B cell (primary cell): ENCODE measurements around the gene ETV6. TPM values are rescaled to one million over a fixed set of nuclear protein-coding genes. Genes with fewer than 3 reads are reported as not detected.

ENCODE experiments used
- ATAC-seq: fragments of 200-7000 bp; cut with Tn5 transposase; one replicate; pipeline ENCODE4 v1.10.0; 2021; ENCODE audit warnings: low read depth, mild to moderate bottlenecking, moderate number of reproducible peaks, moderate library complexity
- CTCF ChIA-PET: fragments of 350-600 bp; sonication (Branson Sonifier 250); formaldehyde crosslinking; loops from one replicate; lab custom pipeline; 2021; ENCODE audit warnings: antibody characterized with exemption, inconsistent platforms; lab: Charles Lee
- POLR2A ChIA-PET: fragments of 350-600 bp; sonication (Branson Sonifier 250); formaldehyde crosslinking; loops from one replicate; lab custom pipeline; 2021; ENCODE audit warnings: antibody characterized with exemption; lab: Charles Lee
- DNase-seq: peaks from one replicate; pipeline ENCODE4 v3.0.0; 2013
- H2AFZ ChIP-seq: 2 replicates; pipeline ENCODE4 v1.6.1; 2012; ENCODE audit warnings: mild to moderate bottlenecking, low read depth, low read length; ENCODE audit not compliant: insufficient read depth, poor library complexity, severe bottlenecking
- H3K27ac ChIP-seq, 2 donors: 1 replicate in 1 of 2; 2 replicates in 1 of 2; pipeline ENCODE4 v1.5.1; 2012 to 2013; ENCODE audit warnings: low read length in 2 of 2, mild to moderate bottlenecking in 2 of 2, moderate library complexity in 1 of 2
- H3K27me3 ChIP-seq, 4 experiments: fragments of 200-600 bp in 1 of 4; sonication (generic) in 1 of 4; replicated peaks in 1 of 4; 1 replicate in 2 of 4; 2 replicates in 2 of 4; pipeline versions ENCODE4 v1.6.1 to v1.7.0; 2013 to 2016; ENCODE audit warnings: low read length in 3 of 4, mild to moderate bottlenecking in 2 of 4, mixed read lengths in 1 of 4, moderate library complexity in 1 of 4; ENCODE audit not compliant: insufficient read depth in 4 of 4, control insufficient read depth in 3 of 4; ENCODE audit errors: control extremely low read depth in 1 of 4
- H3K36me3 ChIP-seq, 2 experiments: replicated peaks in 1 of 2; 1 replicate in 1 of 2; 2 replicates in 1 of 2; pipeline versions ENCODE4 v1.6.1 to v1.7.1; 2013; ENCODE audit warnings: low read length in 1 of 2; ENCODE audit not compliant: insufficient read depth in 2 of 2, control insufficient read depth in 1 of 2; ENCODE audit errors: control extremely low read depth in 1 of 2, extremely low read depth in 1 of 2
- H3K4me1 ChIP-seq, 2 donors: fragments of 200-600 bp in 1 of 2; sonication (generic) in 1 of 2; 1 replicate in 1 of 2; 2 replicates in 1 of 2; pipeline versions ENCODE4 v1.5.1 to v1.6.1; 2013 to 2017; ENCODE audit warnings: low read length in 2 of 2; ENCODE audit not compliant: control insufficient read depth in 2 of 2, insufficient read depth in 2 of 2
- H3K4me2 ChIP-seq: replicated peaks from 2 replicates; pipeline ENCODE3; 2012; ENCODE audit warnings: mild to moderate bottlenecking, low read depth, low read length; ENCODE audit not compliant: poor library complexity, severe bottlenecking
- H3K4me3 ChIP-seq, 5 experiments: fragments of 200-600 bp in 1 of 5; sonication (generic) in 1 of 5; 1 replicate in 3 of 5; 2 replicates in 2 of 5; pipeline versions ENCODE4 v1.5.1 to v1.7.0; 2011 to 2016; ENCODE audit warnings: low read length in 4 of 5, mild to moderate bottlenecking in 4 of 5, low read depth in 2 of 5, control low read depth in 1 of 5, moderate library complexity in 1 of 5; ENCODE audit not compliant: insufficient read depth in 1 of 5; ENCODE audit errors: control extremely low read depth in 1 of 5, extremely low read depth in 1 of 5
- H3K79me2 ChIP-seq: fragments of 200-600 bp; sonication (generic); one replicate; pipeline ENCODE4 v1.6.0; 2016; ENCODE audit warnings: low read length; ENCODE audit not compliant: control insufficient read depth, insufficient read depth
- H3K9ac ChIP-seq: fragments of 200-600 bp; sonication (generic); 2 replicates; pipeline ENCODE4 v1.6.1; 2017; ENCODE audit warnings: mild to moderate bottlenecking, low read length, moderate library complexity
- H3K9me3 ChIP-seq, 3 donors: one replicate each; pipeline versions ENCODE4 v1.6.1 to v1.7.1; 2013; ENCODE audit warnings: low read length in 2 of 3; ENCODE audit not compliant: control insufficient read depth in 2 of 3, insufficient read depth in 1 of 3; ENCODE audit errors: control extremely low read depth in 1 of 3
- H4K20me1 ChIP-seq: 2 replicates; pipeline ENCODE4 v1.6.0; 2012; ENCODE audit warnings: mild to moderate bottlenecking, low read length; ENCODE audit not compliant: insufficient read depth, control insufficient read depth, poor library complexity, severe bottlenecking
- H3K27ac Mint-ChIP-seq: one replicate; pipeline ENCODE4 v1.8.0; 2021; ENCODE audit warnings: mixed read lengths
- H3K27me3 Mint-ChIP-seq: one replicate; pipeline ENCODE4 v1.8.0; 2021; ENCODE audit warnings: mixed read lengths
- H3K4me1 Mint-ChIP-seq: one replicate; pipeline ENCODE4 v1.8.0; 2021; ENCODE audit warnings: mixed read lengths
- H3K4me3 Mint-ChIP-seq: one replicate; pipeline ENCODE4 v1.8.0; 2021; ENCODE audit warnings: mixed read lengths
- H3K9me3 Mint-ChIP-seq: one replicate; pipeline ENCODE4 v1.8.0; 2022; ENCODE audit warnings: mixed read lengths; ENCODE audit not compliant: insufficient read depth
- CTCF ChIP-seq: fragments of 200-600 bp; IDR thresholded peaks from one replicate; pipeline ENCODE4 v1.8.0; 2022; ENCODE audit warnings: antibody characterized with exemption, mild to moderate bottlenecking
- EZH2 ChIP-seq: IDR thresholded peaks from 2 replicates; pipeline ENCODE4 v1.6.1; 2012; ENCODE audit warnings: borderline replicate concordance, low read depth, mild to moderate bottlenecking, moderate library complexity, low read length; ENCODE audit not compliant: insufficient read depth, poor library complexity, severe bottlenecking
- WGBS: methylation state at CpG from one replicate; pipeline ENCODE4 v1.1.5; 2013; ENCODE audit warnings: missing lambda C conversion rate; ENCODE audit not compliant: insufficient coverage; 5-methylcytosine and 5-hydroxymethylcytosine counted together
- intact Hi-C: fragments of 100-400 bp; cut with micrococcal nuclease; formaldehyde crosslinking; loops from one replicate; pipeline ENCODE4 v1.10.0; 2022
- polyA plus RNA-seq: library from polyadenylated mRNA; depleted of rRNA; stranded (reverse); fragments of >200 nt; gene quantifications from 2 replicates; pipeline ENCODE4 v1.2.3, GENCODE V29; 2012
- total RNA-seq, 2 donors: library from RNA; stranded (reverse); fragments of 120-200 nt in 1 of 2; gene quantifications; 1 replicate in 1 of 2; 2 replicates in 1 of 2; pipeline versions ENCODE4 v1.2.3 to v1.2.4, GENCODE V29; 2013 to 2022

ETV6 gene
- total and polyA plus RNA-seq, 2 donors (not counting 1 experiment from before 2014, with no cell fraction given) = 17.4 to 123 TPM

GRCh38 chr12:11697670-11698387 is 48.4 kb downstream of the ETV6 start:
- no peaks in the 10 kb centered on the region for H3K27me3 ChIP-seq
- DNase-seq (no peak), ATAC-seq (no peak)
- no peaks in the 10 kb centered on the region for H3K27me3 Mint-ChIP-seq
- H3K4me3 ChIP-seq = no peak overlapping the region
- no peaks in the 10 kb centered on the region for H3K36me3 ChIP-seq
- peaks cover 2% of the 10 kb centered on the region for H3K9me3 Mint-ChIP-seq
- H3K9ac ChIP-seq = no peak overlapping the region
- H3K4me2 ChIP-seq = no peak overlapping the region
- peaks cover 91% of the 10 kb centered on the region for H3K79me2 ChIP-seq
- WGBS = no CpG with 5 or more reads among the region's 3 CpGs
- no peaks in the 10 kb centered on the region for H3K4me1 ChIP-seq
- H3K9me3 ChIP-seq = no peaks in the 10 kb centered on the region
- TF ChIP-seq EZH2 (no peak), CTCF (no peak)
- H2AFZ ChIP-seq = no peak overlapping the region
- ChIA-PET CTCF (interaction anchor here (1.5 kb wide), 1 partner anchor 17 kb away, joined by 3 read pairs; no protein-coding TSS in a partner anchor), POLR2A (no interaction called here)
- no peak overlapping the region for H3K4me3 Mint-ChIP-seq
- H3K27ac ChIP-seq = no peak overlapping the region
- H3K4me1 Mint-ChIP-seq = peaks cover 30% of the 10 kb centered on the region
- H3K27ac Mint-ChIP-seq = no peak overlapping the region
- peaks cover 56% of the 10 kb centered on the region for H4K20me1 ChIP-seq
- intact Hi-C loops = no loop called here

GRCh38 chr12:11698729-11699128 is 49.3 kb downstream of the ETV6 start:
- H3K27me3 Mint-ChIP-seq = no peaks in the 10 kb centered on the region
- Histone ChIP-seq H2AFZ (no peak overlapping the region), H4K20me1 (peaks cover 50% of the 10 kb centered on the region), H3K27me3 (no peaks in the 10 kb centered on the region), H3K27ac (no peak overlapping the region), H3K4me1 (no peaks in the 10 kb centered on the region), H3K79me2 (peaks cover 89% of the 10 kb centered on the region), H3K9ac (no peak overlapping the region), H3K4me3 (no peak overlapping the region), H3K36me3 (no peaks in the 10 kb centered on the region), H3K9me3 (no peaks in the 10 kb centered on the region), H3K4me2 (no peak overlapping the region)
- no peak for ATAC-seq
- no peak overlapping the region for H3K4me3 Mint-ChIP-seq
- POLR2A ChIA-PET = no interaction called here
- no peak overlapping the region for H3K27ac Mint-ChIP-seq
- CTCF ChIA-PET = interaction anchor here (1.5 kb wide), 1 partner anchor 18 kb away, joined by 3 read pairs; no protein-coding TSS in a partner anchor
- TF ChIP-seq CTCF (no peak), EZH2 (no peak)
- WGBS = no CpG with 5 or more reads among the region's 2 CpGs
- no peak for DNase-seq
- peaks cover 23% of the 10 kb centered on the region for H3K4me1 Mint-ChIP-seq
- H3K9me3 Mint-ChIP-seq = peaks cover 2% of the 10 kb centered on the region
- intact Hi-C loops = no loop called here
